Endothelial cell of umbilical vein (primary cell): Measurements from ENCODE around the gene ABR.

Experiments
- CTCF ChIP-seq, 2 donors: IDR thresholded peaks; 1 replicate in 1 of 2; 2 replicates in 1 of 2; pipeline ENCODE4 v1.5.1; 2011; ENCODE audit warnings: low read length in 2 of 2, mild to moderate bottlenecking in 2 of 2, moderate library complexity in 2 of 2, control low read depth in 1 of 2, inconsistent platforms in 1 of 2, low read depth in 1 of 2; ENCODE audit not compliant: insufficient read depth in 1 of 2; ENCODE audit errors: extremely low read depth in 1 of 2
- EZH2 ChIP-seq: IDR thresholded peaks from 2 replicates; pipeline ENCODE4 v1.6.1; 2012; ENCODE audit warnings: borderline replicate concordance, low read depth, mild to moderate bottlenecking, moderate library complexity, low read length, inconsistent platforms; ENCODE audit not compliant: severe bottlenecking
- FOS ChIP-seq: IDR thresholded peaks from 2 replicates; pipeline ENCODE4 v1.6.1; 2011; ENCODE audit warnings: mild to moderate bottlenecking, low read length, moderate library complexity, borderline replicate concordance; ENCODE audit not compliant: insufficient read depth
- GATA2 ChIP-seq: IDR thresholded peaks from 2 replicates; pipeline ENCODE4 v1.7.0; 2011; ENCODE audit warnings: low read depth, mild to moderate bottlenecking, moderate library complexity, mixed read lengths, low read length; ENCODE audit not compliant: insufficient read length, insufficient read depth
- JUN ChIP-seq: IDR thresholded peaks from 2 replicates; pipeline ENCODE4 v1.6.1; 2011; ENCODE audit warnings: borderline replicate concordance, low read depth; ENCODE audit not compliant: insufficient read length, insufficient read depth
- MAX ChIP-seq: IDR thresholded peaks from 2 replicates; pipeline ENCODE4 v1.6.1; 2011; ENCODE audit not compliant: insufficient read depth, insufficient read length
- MYC ChIP-seq: IDR thresholded peaks from one replicate; pipeline ENCODE4 v1.6.1; 2011; ENCODE audit warnings: mild to moderate bottlenecking, low read depth, low read length
- POLR2A ChIP-seq: IDR thresholded peaks from 2 replicates; pipeline ENCODE4 v1.6.1; 2012; ENCODE audit warnings: low read depth, mild to moderate bottlenecking, control low read depth, low read length
- POLR2AphosphoS5 ChIP-seq: IDR thresholded peaks from 2 replicates; pipeline ENCODE4 v1.6.1; 2012; ENCODE audit warnings: low read depth, mild to moderate bottlenecking, control low read depth, low read length, moderate library complexity; ENCODE audit not compliant: insufficient read depth

GRCh38 chr17:1089915-1090314 is 89.9 kb downstream of the ABR start:
- TF ChIP-seq EZH2 (no peak), POLR2A (no peak), CTCF (IDR thresholded peaks at IDR 0.05; ENCODE audit: extremely low read depth in 1 of 2, insufficient read depth in 1 of 2, low read depth in 1 of 2, low read length in 2 of 2) (no peak), POLR2AphosphoS5 (no peak), MAX (no peak), JUN (no peak), GATA2 (no peak), FOS (no peak), MYC (no peak)
